Measurements from ENCODE around the gene FBLN5.
"Not testable (repeated sequence)": the region's sequence is repeated elsewhere in the genome, so short reads cannot be mapped to it uniquely, and the experiment has no call there.

FBLN5 gene

DNA sequence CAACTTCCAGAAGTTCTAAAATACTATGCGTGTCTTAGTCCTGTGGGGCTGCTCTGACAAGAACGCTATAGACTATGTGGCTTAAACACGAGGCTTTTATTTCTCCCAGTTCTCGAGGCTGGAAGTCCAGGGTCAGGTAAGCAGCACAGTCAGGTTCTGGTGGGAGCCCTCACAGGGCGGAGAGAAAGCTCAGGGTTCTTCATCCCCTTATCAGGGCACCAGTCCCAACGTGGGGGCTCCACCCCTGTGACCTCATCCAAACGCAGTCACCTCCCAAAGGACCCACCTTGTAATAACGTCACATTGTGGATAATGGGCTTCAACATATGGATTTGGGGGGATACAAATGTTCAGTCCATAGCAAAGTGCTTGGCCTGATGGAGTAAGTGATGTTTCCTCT is 43.0 kb downstream of the FBLN5 start:
- no peak for DNase-seq

DNA sequence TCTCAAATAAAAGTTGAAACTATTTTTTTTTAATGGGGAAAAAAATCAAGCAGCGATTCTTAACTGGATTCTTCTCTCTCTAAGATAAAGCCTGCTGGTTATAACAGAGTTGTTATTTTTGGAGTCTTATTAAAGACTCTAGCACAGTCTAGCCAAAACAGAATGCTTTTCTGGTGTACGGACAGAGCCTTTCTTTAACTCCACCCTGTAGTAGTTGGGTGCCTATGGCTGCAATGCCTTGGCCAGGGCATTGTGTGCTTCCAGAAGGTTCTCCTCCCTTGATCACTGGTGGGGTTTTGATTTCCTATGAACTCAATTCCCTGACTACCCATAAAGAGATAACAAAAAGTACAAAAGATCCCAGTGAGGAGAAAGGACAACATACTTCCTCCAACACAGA is 44.4 kb downstream of the FBLN5 start:
- DNase-seq = no peak

DNA sequence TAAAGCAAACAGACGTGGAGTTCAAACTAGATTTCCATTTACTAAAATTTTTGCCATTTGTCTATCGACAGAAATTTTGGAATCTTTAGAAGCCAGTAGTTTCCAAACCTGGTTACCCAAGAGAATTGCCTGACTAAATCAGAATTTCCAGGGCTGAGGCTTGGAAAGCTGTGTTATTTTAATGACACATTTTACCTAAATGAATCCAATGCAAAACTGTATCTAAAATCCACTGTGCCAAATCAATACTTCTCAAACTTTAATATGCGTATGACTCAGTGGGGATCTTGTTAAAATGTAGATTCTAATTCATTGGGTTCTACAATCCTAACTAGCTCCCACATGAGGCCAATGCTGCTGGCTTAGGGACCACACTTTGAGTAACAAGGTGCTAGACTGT is 45.2 kb downstream of the FBLN5 start:
- no peak for DNase-seq

DNA sequence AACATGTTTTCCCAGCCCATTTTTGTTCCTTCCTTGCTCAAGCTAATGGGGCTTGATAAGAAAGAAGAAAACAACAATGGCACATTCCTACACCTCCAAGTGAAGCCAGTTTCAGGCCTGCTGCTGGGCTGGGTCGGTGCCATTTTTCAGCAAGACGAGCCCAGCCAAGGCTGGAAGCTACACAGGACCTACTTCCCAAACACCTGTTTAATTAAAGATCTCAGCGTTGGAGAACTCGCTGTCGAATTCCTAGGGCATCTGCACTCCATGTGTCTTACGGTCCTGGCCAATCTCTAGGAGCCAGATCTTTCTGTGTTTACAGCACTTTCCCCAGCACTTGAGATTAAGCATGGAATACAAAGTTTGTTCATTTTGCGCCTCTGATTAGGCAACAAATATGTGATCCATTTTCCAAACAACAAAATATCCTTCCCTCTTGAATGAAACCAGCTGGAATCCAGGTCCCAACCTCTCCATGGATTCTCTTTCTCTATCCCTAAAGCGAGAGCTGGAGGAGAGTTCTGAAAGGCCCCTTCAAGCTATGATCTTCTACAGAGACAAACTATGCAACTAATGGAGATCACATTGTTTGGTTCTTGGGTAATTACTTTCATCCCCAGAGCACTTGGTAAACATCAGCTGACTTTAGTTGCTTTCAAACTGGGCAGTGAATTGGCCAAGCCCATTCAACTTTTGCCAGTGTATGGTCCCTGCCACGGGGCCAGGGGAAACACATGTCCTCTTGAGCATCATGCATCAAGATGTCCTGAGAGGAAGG is 45.9 kb downstream of the FBLN5 start:
- no peak for DNase-seq

DNA sequence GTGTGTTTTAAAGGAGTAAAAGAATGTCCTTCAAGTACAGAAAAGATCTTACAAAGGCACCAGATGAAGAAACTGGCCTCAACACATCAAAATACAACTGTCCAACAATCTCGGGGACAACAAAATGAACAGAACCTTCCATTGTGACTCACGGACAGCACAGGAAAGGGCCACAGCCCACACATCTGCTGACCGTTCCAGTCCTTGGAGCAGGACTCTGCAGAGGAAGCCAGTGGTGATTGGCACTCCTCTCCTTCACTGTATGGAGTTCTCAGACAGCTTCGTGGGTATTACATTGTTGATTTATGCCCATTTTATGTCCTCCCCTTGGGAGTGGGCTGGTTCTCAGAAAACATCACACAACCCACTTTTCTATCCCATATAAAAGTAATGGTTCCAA is 47.7 kb downstream of the FBLN5 start:
- no peak for DNase-seq

DNA sequence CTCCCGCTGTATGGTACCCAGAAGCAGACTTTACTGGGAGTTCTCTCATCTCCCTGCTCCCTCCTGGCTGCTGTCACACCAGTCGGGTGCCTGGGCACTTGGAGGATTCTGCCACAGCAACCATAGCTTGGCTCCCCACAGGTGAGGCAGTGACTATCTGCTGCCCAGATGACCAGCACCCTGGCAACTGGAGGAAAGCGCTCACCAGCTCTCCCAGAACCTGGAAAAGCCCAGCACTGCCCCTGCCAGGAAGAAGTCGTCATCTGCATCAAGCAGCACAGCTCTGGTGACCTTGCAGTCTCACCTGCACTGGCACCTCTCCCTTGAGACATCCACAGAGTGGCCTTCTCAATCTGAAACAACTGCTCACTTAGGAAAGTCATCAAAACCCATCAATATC is 48.3 kb downstream of the FBLN5 start:
- DNase-seq = no peak

DNA sequence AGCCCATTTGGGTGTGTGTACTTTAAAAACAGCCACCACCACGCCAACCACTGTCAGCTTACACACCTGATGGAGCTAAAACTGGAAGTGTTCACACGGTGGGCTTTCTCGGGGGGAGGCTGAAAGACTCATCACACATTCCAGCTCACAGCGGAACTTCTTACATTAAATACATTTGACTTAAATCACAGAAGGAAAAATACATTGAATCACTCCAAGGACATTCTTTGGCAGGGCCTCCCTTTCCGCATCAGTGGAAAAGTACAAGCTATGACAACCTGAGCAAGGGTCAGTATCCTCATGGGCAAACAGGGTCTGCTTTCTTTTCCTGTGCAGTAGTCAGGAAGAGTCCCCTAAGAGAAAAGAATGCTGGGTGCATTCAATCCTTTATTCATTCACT is 49.1 kb downstream of the FBLN5 start:
- DNase-seq = no peak

DNA sequence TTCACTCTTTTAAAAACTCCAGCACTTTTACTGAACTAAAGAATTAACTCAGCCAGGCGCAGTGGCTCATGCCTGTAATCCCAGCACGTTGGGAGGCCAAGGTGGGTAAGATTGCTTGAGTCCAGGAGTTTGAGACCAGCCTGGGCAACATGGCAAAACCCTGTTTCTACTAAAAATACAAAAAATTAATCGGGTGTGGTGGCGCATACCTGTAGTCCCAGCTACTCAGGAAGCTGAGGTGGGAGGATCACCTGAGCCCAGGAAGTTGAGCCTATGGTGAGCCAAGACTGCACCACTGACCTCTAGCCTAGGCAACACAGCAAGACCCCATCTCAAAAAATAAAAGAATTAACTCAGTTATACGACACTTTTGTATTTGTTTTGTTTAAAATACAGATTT is 49.8 kb downstream of the FBLN5 start:
- DNase-seq = not testable (repeated sequence)

DNA sequence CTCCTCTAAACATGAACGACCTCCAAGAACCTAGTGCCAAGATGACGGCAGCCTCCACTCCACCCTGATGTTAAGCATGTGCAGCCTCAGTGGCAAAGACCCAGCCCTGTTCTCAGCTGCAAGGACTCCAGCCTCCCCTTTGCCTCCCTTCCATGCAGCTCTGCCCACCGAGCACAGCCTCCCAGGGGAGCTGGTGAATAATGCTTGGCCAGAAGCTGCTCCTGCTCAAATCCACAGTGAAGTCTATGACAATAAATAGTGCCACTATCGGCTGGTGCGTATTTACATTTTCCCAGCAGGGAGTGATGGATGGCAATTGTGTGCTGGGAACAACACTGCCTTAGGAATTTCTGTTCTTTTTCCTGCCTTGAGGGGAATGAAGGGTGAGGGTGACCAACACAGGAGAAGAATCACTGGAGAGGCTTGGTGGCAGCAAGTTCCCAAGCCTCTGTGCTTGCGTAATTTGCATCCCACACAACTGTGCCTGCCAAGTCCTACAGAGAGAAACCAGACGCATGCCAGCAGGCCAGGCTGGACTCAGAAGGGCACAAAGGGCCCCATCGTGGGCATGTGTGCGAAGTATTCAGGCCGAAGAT is 50.3 kb downstream of the FBLN5 start:
- DNase-seq = no peak

DNA sequence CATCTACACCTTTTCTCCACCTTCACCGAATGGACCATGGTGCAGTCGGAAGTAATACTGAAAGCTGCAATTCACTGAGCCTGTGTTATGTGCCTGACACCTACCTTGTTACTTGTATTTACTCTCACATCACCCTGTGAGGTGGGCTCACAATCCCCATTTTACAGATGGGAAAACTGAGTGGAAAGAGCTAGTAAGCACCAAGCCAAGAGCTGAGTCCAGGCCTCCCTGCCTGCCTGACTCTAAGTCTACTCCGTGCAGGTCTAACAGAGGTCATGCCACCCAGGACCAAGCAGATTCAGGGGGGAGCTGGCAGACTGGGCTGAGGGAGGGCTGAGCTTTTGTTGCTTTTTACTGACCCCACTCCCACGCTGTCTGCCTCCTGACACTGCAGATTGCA is 51.1 kb downstream of the FBLN5 start:
- DNase-seq = no peak

DNA sequence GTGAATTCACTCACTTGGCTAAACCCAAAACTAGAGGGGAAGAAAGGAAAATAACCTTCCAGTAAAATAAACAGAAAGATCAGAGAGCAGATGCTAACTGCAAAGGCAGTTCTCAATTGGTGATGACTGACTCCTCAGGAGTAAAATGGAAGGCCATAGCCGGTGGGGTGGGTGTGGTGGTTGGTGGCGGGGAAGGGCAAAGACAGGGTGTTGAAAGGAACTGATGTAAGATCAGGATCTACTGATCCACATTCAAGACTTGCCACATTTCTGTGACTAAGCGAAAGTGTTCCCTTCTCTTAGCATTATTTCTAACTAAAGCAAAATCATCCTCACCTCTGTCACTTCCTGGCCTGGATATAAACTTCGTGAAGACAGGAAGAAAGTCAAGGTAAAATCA is 53.8 kb downstream of the FBLN5 start:
- DNase-seq = no peak

DNA sequence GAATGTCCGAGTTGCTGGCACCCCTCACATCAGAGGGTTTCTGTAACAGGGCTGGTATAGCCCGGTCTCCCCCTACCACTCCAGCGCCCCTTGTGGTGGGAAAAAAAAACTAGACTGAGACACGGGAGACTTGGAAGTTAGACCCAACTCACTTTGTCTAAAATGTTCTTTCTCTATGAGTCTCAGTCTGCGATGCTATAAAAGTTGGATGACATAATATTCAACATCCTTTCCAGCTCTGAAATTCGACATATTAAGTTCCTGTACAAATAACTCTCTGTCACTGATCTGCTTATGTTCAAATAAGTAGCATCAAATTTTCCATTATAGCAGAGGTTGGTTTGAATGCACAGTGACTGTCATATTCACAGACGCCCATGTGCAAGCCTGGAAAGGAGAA is 54.5 kb downstream of the FBLN5 start:
- DNase-seq = no peak

DNA sequence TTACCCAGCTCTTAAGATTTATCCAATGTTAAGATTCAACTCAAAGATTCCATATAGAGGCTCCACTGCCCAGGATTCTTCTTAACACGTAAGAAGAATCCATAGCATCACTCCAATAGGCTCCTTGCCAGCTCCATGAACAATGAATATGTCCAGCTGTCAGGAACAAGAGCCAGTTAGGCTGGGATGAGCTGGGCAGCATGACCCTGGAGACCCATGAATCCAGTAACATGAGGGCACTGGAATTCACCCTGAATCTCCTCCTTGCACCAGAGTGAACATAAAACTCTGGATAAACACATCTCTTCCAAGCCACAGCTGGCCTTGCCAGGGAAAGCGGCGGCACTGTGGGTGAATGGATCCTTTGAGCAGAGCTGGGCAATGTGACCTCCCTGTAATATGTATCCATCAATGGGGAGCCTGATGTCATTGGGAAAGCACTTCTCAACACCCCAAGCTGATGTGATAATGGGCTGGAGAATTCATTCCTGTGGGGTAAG is 55.7 kb downstream of the FBLN5 start:
- no peak for DNase-seq

DNA sequence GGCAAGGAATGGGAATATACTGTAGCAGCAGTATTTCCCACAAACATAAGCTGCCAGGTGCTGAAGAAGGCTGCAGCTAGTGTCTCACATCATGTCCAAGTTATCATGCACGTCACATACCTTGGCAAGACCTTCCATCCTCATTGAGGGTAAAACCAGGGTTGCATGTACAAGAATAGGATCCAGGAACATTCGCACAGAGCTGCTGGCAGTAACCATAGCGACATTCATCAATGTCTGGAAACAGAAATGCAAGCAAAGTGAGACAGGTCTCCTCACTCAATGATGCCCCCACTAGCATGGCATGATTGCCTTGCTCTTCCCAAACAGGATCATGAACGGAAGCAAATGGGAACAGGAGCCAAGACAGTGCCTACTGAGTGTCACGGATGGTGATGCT is 56.4 kb downstream of the FBLN5 start:
- no peak for DNase-seq

DNA sequence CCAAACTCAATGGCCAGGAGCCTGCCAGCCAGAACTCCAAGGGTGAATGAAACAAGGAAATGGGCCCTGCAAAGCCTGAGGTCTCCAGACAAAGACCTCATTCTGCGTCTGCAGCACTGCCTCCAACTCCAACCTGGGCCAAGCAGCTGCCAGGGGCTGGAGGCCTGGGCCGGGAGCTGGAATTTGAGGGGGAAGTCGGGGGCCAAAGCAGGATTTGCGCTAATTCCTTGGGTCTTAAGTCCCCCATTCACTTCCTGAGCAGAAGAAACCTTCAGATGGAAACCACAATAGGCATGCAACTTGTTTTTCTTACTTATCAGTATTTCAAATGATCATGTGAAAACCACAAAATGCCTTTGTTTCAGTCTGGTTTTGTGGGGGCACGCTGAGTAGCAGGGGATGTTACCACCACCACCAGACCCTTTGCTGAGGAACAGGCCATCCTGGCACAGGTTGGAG is 57.2 kb downstream of the FBLN5 start:
- no peak for DNase-seq

DNA sequence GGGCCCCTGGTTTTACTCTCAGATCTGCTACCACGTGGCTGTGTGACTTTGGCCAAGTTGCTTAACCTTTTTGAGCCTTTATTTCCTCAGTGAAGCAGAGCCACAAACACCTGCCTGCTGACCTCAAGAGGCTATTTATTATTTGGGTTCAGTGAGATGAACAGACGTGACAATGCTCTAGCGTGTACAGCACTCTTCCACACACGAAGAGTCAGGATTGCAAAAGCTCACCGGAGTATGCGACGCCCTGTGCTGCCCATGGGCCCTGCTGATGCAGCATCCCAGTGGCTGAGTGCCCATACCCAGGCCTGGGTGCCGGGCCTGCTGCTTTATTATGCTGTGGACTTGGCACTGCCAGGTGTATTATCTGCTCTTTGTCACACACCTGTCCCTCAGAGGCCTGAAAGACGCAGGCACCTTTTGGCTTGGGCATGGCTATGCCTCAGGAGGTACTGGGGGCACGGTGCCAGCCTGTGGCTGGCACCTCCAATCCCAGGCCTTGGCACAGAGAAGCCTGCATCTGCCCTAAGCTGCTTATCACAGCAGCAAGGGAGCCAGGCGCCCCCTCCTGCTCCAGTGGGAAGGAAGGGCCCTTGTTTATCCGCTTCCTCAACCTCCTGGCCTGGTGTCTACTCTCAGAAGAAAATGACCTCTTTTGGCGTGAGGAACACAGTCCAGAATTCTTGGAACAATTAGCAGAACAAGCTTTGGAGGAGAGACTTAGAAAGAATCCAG is 57.9 kb downstream of the FBLN5 start:
- DNase-seq = no peak

DNA sequence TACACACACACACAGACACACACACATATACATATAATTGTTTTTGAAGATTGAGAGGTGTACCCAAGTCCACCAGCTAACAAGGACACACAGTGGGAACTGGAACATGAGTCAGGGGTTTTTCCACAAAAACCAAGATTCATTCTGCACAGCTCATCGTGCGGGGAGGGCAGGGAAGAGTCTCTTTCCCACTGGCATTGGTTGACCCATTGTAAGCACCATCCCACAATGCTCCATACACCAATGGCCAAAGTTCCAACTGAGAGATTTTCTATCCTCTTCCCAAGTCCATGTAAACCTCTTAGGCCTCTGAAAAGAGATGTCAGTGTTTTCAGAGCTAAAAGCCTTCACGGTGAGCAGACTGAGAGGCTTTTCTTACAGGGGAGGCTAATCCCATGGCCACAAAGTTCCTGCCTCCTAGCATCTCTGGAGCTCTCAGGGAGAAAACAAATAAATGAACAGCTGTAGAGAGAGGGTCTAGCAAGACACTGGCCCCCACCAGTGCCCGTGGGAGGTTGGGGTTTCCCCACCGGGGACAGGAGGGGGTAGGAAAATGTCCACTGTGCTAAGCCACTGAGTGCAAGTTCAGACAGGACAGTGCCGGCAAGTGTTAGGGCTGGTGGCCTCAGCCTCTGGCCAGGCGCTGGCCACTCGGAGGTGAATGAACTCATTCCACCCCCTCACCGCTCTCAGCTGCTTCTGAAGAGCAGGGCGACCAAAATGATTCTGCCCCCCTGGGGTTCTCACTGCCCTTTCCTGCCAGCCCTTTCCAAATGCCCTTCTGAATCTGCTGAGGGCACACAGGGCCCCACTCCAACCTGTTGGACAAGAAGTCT is 58.6 kb downstream of the FBLN5 start:
- DNase-seq = no peak

DNA sequence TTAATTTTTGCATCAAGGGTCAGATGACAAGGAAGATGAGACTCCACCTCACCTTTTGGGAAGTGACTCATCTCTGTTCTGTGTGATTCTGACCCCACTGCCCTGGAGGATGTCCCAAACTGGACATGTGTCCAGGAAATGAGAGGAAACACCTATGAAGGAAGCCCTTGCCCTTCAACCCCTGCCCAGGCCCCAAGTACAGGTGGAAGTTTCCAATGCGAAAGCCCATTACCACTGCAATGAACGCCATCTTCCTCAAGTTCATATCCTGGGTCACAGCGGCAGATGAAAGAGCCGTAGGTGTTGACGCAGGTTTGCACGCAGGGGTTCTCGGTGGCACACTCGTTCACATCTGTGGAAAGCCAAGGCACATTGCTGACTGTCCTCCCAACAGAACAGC is 60.5 kb downstream of the FBLN5 start:
- DNase-seq = no peak

DNA sequence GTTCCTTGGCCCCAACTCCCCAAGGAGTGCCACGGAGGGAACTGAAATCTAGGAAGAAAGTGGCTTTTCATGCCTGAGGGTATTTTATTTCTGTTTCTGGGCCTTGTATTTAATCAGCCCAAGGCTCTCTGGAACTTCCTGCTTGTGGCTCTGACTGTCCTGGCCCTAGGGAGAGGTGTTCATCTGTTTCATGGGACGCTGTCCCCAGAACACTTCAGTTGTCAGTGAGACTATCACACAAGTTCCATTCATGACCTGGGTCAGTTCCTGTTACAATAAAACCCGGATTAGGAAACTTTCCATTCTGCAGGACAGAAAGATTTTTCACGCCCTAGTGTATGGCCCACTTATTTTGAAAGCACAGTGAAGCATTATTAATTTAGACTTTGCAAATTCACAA is 61.7 kb downstream of the FBLN5 start:
- DNase-seq = no peak

DNA sequence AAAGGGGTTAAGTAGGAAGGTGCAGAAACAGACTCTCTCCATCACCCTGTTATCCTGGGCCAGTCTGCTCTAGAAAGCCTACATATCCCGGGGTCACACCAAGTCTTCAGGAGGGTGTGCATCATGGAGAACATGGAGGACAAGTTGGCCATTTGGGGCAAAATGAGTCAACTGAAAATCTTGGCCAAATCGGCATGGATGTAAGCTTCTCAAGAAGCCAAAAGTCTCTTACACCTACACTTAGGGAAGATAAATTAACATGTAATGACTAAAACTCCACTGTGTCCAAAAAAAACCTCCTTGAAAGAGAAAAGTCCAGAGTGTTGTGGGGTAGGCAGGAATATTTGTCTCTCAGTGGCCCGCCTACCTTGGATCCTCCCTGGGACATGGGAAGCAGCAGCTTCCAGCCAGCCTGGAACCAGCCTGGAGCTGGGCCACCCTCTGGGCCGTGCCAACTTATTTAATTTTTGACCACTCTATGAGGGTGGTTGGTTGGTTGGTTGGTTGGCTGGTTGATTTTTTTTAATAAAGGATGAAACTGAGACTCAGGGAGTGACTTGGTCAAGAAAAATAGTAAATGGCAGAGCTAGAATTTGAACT is 62.3 kb downstream of the FBLN5 start:
- no peak for DNase-seq

DNA sequence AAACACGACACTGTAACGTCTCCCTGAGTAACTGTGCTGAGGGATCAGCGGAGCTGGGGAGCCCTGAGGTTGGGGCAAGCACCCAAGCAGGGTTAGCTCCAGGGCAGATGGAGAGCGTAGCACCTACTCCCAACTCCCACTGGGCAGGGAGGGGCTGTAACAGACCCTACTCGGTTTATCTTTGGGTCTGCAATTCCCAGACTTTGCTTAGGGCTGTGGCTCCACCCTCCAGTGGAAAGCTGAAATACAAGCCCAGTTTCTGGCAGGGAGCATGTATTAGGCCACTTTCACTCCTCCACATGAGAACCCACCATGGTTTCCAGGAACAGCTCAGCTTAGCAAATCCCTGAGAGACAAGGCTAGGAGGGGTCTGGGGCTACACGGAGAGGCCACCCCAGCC is 62.8 kb downstream of the FBLN5 start:
- DNase-seq = no peak

DNA sequence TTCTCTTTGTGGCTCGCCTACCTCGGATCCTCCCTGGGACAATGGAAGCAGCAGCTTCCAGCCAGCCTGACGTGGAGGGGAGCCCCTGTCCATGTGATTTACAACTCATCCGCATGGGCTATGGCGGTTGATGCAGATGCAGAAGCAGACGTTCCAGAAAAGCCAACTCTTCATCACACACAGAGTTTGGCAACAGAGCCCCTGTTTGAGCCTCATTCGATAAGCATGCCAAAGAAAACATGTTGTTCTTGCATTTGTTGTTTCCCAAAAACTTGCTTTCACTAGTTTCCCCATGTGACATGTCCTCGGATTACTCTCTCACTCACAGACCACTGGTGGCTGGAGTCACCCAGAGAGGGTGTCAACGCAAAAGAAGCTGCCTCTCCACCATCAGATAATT is 63.7 kb downstream of the FBLN5 start:
- no peak for DNase-seq

DNA sequence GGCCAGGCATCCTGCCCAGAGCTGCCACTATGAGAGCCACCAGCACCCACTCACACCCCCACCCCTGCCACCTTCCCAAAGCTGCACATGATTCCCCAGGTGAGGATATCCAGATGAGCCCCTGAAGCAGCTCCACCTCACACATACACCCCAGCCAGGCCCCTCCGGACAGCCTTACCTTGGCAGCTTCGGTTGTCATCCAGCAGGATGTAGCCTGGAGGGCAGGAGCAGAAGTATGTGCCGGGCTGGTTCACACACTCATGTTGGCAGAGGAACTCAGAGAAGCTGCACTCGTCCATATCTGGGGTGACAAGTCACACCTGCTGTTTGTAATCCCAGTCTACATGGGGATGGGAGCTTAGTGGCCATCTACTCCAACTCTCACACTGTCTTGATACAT is 64.7 kb downstream of the FBLN5 start:
- DNase-seq = no peak
